SK-N-MC (cell line): ENCODE measurements around the gene RPS28.

Experiments
- EZH2 ChIP-seq: fragments of 200-600 bp; sonication (generic); IDR thresholded peaks from one replicate; pipeline ENCODE4 v1.6.1; 2017; ENCODE audit warnings: antibody characterized with exemption
- POLR2AphosphoS5 ChIP-seq: IDR thresholded peaks from 2 replicates; pipeline ENCODE4 v1.6.1; 2012; ENCODE audit warnings: mild to moderate bottlenecking, low read depth, low read length, borderline replicate concordance

DNA sequence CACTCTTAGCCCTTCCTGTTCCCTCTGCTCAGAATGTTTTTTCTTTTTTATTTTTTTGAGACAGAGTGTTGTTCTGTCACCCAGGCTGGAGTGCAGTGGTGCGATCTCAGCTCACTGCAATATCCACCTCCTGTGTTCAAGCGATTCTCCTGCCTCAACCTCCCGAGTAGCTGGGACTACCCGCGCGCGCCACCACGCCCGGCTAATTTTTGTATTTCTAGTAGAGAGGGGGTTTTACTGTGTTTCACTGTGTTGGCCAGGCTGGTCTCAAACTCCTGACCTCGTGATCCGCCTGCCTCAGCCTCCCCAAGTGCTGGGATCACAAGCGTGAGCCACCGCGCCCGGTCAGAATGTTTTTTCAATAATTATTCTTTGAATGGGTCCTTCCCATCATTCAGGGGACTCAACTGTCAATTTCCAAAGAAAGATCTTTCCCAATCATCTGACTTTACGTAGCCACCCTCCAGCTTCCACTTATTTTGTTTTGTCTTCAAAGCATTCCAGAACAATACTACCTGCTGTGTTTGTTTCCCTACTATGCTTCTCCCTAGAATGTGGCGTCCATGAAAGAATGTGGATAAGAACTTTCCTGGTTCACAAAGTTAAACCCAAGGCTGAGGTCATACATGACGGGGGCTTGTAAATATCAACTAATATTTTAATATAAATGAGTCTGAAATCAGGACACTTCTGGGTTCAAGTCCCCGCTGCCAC lies 1.3 kb upstream of the RPS28 start:
- TF ChIP-seq EZH2 = no peak
- TF ChIP-seq POLR2AphosphoS5 = no peak
